ENCODE data around the gene AASDHPPT.

The AASDHPPT gene

GRCh38 chr11:106128740-106129139, 51.3 kb downstream of the AASDHPPT start:
- 94% methylated on average over 2 of the region's 2 CpGs for WGBS
- Histone ChIP-seq H3K27me3 (ENCODE audit: insufficient read depth, low read length) (no peaks in the 10 kb centered on the region), H3K27ac (ENCODE audit: low read depth, low read length) (no peak overlapping the region), H3K36me3 (ENCODE audit: insufficient read depth, low read length) (no peaks in the 10 kb centered on the region), H3K4me3 (ENCODE audit: low read length) (no peak overlapping the region), H3K9me3 (ENCODE audit: insufficient read depth, low read depth, low read length) (no peaks in the 10 kb centered on the region), H3K4me1 (ENCODE audit: insufficient read depth, low read length) (no peaks in the 10 kb centered on the region; the same call in 1 of the 2 replicates), H3K9ac (ENCODE audit: low read depth, low read length) (no peak overlapping the region)

- H3K27me3 ChIP-seq (ENCODE audit: insufficient read depth, low read length): no peaks in the 10 kb centered on the region
- no peak overlapping the region for H3K4me3 ChIP-seq (ENCODE audit: low read length)
- no peak overlapping the region for H3K9ac ChIP-seq (ENCODE audit: low read depth, low read length)
- H3K36me3 ChIP-seq (ENCODE audit: insufficient read depth, low read length): no peaks in the 10 kb centered on the region
- WGBS: 89% methylated on average over 1 of the region's 2 CpGs
- no peaks in the 10 kb centered on the region; the same call in 1 of the 2 replicates for H3K4me1 ChIP-seq (ENCODE audit: insufficient read depth, low read length)
- no peak overlapping the region for H3K27ac ChIP-seq (ENCODE audit: low read depth, low read length)
- no peaks in the 10 kb centered on the region for H3K9me3 ChIP-seq (ENCODE audit: insufficient read depth, low read depth, low read length)
These were observed 54.5 kb downstream of the AASDHPPT start for GRCh38 chr11:106131998-106132397.

GRCh38 chr11:106132582-106133354, 55.3 kb downstream of the AASDHPPT start:
- Histone ChIP-seq H3K9ac (ENCODE audit: low read depth, low read length) (no peak overlapping the region), H3K4me3 (ENCODE audit: low read length) (no peak overlapping the region), H3K36me3 (ENCODE audit: insufficient read depth, low read length) (no peaks in the 10 kb centered on the region), H3K9me3 (ENCODE audit: insufficient read depth, low read depth, low read length) (no peaks in the 10 kb centered on the region), H3K27me3 (ENCODE audit: insufficient read depth, low read length) (no peaks in the 10 kb centered on the region), H3K27ac (ENCODE audit: low read depth, low read length) (no peak overlapping the region), H3K4me1 (ENCODE audit: insufficient read depth, low read length) (no peaks in the 10 kb centered on the region; the same call in 1 of the 2 replicates)
- 96% methylated on average over 3 of the region's 3 CpGs for WGBS

- peaks cover 4% of the 10 kb centered on the region; the same call in 1 of the 2 replicates for H3K9me3 ChIP-seq (ENCODE audit: insufficient read depth, low read depth, low read length)
- H3K27me3 ChIP-seq (ENCODE audit: insufficient read depth, low read length): no peaks in the 10 kb centered on the region
- no peak overlapping the region for H3K9ac ChIP-seq (ENCODE audit: low read depth, low read length)
- no peak overlapping the region for H3K27ac ChIP-seq (ENCODE audit: low read depth, low read length)
- H3K4me1 ChIP-seq (ENCODE audit: insufficient read depth, low read length): no peaks in the 10 kb centered on the region; the same call in 1 of the 2 replicates
- no peaks in the 10 kb centered on the region for H3K36me3 ChIP-seq (ENCODE audit: insufficient read depth, low read length)
- H3K4me3 ChIP-seq (ENCODE audit: low read length): no peak overlapping the region
These were observed 56.1 kb downstream of the AASDHPPT start for GRCh38 chr11:106133529-106133928.

GRCh38 chr11:106137061-106137460, 59.6 kb downstream of the AASDHPPT start:
- Histone ChIP-seq H3K9me3 (ENCODE audit: insufficient read depth, low read depth, low read length) (peaks cover 19% of the 10 kb centered on the region), H3K36me3 (ENCODE audit: insufficient read depth, low read length) (no peaks in the 10 kb centered on the region), H3K9ac (ENCODE audit: low read depth, low read length) (no peak overlapping the region), H3K4me1 (ENCODE audit: insufficient read depth, low read length) (no peaks in the 10 kb centered on the region), H3K27me3 (ENCODE audit: insufficient read depth, low read length) (no peaks in the 10 kb centered on the region), H3K27ac (ENCODE audit: low read depth, low read length) (no peak overlapping the region), H3K4me3 (ENCODE audit: low read length) (no peak overlapping the region)

- H3K9me3 ChIP-seq (ENCODE audit: insufficient read depth, low read depth, low read length): peaks cover 19% of the 10 kb centered on the region
- no peak overlapping the region for H3K27ac ChIP-seq (ENCODE audit: low read depth, low read length)
- H3K27me3 ChIP-seq (ENCODE audit: insufficient read depth, low read length): no peaks in the 10 kb centered on the region
- H3K36me3 ChIP-seq (ENCODE audit: insufficient read depth, low read length): no peaks in the 10 kb centered on the region
- no peak overlapping the region for H3K9ac ChIP-seq (ENCODE audit: low read depth, low read length)
- no peaks in the 10 kb centered on the region for H3K4me1 ChIP-seq (ENCODE audit: insufficient read depth, low read length)
- no peak overlapping the region for H3K4me3 ChIP-seq (ENCODE audit: low read length)
- WGBS: 100% methylated on average over 1 of the region's 1 CpG
These were observed 60.3 kb downstream of the AASDHPPT start for GRCh38 chr11:106137758-106138157.

Data from HUES64 (cell line).